Anterior cingulate cortex (tissue), 58 donors: Measurements from ENCODE around the gene ELFN1.

Experiments used
- DNase-seq, 58 donors: peaks; one replicate each; lab custom pipeline; 2025; lab: John Stamatoyannopoulos, UW

The ELFN1 gene

DNA sequence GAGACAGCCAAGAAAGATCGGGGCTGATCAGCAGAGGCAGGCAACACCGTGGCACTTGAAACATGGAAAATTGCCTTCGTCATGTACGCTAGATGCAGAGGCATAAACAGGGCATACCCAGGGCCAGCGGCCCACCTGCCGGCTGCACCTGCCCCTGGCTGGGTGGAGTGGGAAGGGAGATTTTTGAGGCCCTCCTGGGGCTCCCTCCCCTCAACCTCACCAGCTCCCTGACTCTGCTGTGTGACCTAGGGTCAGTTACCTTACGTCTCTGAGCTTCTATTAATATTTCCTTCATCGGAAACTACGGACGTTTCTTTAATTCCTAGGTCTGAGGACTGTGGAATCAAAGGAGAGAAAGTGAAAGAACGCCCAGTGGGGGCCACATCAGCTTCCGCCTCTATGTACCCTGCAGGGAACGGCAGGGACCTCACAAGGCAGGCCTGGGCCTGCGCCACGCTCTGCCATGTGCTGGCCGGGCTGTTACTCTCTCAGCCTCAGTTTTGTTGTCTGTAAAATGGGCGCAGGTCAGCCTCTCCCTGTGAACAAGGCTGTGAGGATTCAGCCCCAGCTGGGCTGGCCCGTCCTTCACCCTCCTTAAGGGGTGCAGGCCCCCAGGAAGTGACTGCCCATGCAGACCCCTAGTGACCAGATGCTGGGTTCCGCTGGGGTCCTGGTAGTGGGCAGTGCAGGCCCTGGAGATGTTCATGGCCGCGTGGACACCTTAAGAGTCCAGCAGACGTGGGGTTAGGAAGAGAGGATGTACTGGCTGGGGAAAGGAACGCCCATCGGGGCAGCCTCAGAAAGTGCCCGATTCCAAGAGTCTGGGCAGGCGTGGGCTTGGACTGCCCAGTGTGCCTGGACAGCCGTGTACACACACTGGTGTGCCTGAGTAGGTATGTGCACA lies 22.7 kb downstream of the ELFN1 start:
- no peak for DNase-seq

DNA sequence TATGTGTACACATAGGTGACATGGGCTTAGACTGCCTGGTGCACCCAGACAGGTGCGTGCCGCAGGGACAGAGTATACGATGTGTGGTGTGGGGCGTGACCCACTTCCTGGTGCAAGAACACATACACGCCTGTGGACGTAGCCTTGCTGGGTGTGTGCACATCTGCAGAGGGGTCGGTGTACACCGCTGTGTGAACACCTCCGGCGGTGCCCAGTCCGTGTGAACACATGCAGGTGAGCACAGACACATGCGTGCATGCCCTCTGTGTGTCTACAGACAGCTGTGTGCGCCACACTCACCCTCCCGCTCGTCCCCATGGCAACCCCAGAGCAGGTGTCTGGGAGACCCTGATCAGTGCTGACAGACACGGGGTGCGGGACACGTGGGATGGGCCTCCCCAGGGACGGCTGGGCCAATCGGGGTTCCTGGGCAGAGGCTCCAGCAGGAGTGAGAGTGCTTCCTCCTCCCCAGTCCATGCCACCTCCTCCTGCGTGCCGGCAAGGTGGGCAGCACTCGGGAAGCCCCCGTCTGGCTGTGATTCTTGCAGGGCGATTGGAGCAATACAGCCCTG lies 23.4 kb downstream of the ELFN1 start:
- peak in 3 of 58 donors; percentile 19 to 37 (median 21) for DNase-seq

GRCh38 chr7:1693991-1694524 lies 24.0 kb downstream of the ELFN1 start:
- peak in 32 of 58 donors; percentile 12 to 88 (median 37) for DNase-seq

DNA sequence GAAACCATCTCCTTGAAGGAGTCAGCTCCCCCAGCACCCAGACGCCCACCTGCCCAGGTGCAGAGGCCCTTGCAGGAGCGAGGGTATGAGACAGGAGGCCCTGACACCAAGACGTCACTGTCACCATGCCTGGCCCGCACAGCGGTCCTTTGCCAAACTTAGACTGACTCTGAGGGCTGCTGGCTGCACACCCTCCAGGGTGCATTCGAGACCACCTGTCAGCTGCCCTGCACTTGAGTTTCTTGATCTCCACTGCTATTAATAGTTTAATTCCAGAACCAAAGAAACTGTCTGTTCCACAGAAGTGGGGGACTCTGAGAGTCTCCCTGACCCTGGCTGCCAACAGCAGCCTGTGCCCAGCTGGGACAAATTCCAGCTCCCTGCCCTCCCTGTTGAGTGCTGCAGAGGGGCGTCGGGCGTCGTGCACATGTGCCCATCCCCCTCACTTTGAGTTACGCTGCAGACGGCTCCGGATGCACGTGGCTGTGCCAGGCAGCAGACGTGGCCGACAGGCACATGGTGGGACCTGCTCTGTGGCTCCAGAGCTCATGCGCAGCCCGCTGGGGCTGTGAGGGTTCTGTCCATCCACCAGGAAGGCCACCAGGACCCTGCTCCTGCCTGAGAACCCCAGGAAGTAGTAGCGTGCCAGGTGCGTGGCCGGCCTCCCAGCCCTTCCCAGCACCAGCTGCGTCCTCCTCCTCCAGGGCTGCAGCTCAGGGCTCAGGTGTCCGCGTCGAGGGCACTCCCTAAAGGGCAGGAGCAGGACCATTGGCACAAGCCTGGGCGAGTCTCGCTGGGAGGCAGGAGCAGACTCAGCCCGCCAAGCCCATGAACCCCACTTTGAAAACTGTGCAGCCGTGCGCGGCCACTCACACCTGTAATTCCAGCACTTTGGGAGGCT lies 24.8 kb downstream of the ELFN1 start:
- no peak for DNase-seq

- DNase-seq = no peak
Observed at GRCh38 chr7:1695800-1696454, 25.9 kb downstream of the ELFN1 start.

DNA sequence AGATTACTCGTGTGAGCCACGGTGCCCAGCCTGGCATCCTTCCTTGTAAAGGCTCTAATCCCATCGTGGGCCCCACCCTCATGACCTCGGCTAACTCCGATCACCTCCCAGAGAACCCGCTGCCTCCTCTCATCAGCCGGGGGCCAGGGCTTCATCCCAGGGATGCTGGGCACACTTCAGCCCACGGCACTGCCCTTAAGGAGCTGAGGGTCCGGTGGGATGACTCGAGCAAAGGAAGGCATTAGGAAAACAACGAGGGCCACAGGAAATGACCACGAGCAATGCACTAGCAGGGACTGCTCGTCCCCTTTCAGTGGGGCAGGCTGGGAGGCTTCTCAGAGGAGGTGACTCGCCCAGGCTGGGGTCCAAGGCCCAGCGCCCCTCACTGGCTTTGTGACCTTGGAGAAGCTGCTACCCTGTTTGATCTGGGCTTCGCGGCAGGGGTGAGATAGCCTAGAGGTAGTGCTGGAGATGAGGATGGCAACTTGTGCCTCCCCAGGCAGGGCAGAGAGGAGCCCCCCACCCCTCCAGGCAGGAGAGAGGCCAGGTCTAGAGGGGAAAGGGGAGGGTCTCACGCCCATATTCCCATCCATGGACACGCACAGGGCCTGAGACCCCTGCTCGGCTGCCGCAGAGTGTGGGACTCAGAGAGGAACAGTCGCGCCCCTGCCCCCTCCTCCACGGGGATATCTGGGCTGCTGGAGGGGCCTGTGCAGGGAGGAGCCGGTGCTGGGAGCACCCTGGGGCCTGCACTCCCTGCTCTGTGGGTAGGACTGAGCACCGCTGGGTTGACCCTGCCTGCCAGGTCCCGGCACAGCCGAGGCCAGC lies 26.8 kb downstream of the ELFN1 start:
- DNase-seq = no peak

GRCh38 chr7:1697499-1698125 lies 27.5 kb downstream of the ELFN1 start:
- DNase-seq = no peak

DNA sequence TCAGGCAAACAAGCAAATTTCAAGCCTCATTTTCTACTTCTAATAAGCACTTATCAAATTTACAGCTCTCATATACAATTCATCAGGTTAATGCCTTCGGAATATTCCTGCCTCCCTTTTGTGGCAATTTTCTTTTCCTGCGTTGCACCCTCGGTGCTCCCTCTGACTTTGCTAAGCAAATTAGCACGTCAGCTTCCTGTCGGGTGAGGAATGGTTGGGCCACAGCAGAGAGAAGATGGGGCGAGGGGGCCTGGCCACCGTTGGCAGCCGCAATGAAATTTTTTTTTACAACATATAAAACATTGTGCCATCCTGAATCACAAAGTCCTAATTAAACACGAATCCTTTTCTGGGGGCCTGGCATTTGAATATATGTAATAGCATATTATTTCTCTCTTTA lies 28.1 kb downstream of the ELFN1 start:
- no peak for DNase-seq

DNA sequence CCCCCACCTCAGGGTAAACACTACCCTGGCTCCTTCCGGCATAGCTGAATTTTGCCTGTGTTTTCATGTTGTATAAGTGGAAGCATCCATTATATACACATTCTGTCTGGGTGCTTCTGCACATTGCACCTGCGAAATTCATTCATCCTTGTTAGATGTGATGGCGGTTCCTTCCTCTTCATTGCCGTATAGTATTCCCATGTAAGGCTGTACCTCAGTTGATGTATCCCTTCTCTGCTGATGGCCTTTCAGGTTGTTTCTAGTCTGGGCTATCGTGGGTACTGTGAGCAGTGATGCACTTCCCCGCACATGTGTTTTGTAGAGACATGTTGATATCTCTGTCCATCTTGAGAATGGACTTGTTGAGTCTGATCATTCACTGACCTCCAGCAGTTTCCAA lies 28.9 kb downstream of the ELFN1 start:
- no peak for DNase-seq

DNA sequence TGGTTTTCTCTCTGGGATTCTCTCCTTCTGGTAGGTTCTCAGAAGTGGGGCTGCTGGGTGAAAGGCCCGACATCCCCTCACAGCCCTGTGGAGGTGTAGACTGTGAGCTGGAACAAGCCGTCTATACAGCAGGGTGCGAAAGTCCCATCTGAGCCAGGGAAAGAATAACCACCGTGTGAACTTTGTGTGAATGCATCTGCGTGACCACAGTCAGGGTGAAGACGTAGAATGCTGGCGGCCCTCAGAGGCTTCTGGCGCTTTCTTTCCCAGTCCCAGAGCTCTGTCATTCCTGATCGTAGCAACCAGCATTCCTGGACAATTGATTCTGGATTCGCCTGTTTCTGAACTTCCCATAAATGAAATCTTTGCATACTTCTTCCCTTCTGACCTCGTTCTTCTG lies 30.0 kb downstream of the ELFN1 start:
- no peak for DNase-seq

DNA sequence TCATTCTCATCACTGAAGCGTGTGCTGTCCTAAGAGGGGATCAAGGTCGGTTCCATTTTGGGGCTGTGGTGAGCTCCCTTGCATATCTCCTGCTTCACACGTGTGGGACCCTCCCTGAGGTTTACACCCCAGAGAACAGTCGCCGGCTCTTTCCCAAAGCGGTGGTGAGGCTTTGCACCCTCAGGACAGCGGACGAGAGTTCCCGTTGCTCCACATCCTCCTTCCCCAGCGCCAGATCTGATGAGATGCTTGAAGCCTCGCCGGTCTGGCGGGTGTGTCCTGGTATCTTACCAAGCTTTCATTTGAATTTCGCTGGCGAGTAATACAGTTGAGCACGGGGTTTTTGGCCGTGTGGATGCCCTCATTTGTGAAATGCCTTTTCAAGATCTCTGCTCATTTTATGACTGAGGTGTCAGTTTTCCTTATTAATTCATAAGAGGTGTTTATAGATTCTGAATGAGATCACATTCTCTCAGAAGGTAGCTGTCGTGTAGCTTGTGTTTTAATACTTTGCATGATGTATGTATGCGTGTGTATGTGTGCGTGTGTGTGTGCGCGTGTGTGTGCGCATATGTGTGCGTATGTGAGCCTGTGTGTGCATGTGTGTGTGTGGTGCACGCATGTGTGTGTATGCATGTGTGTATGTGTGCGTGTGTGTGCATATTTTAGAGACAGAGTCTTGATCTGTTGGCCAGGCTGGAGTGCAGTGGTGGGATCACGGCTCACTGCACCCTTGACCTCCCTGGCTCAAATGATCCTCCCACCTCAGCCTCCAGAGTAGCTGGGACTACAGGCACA lies 30.7 kb downstream of the ELFN1 start:
- no peak for DNase-seq

- no peak for DNase-seq
Observed at GRCh38 chr7:1702652-1703051, 32.6 kb downstream of the ELFN1 start.

DNA sequence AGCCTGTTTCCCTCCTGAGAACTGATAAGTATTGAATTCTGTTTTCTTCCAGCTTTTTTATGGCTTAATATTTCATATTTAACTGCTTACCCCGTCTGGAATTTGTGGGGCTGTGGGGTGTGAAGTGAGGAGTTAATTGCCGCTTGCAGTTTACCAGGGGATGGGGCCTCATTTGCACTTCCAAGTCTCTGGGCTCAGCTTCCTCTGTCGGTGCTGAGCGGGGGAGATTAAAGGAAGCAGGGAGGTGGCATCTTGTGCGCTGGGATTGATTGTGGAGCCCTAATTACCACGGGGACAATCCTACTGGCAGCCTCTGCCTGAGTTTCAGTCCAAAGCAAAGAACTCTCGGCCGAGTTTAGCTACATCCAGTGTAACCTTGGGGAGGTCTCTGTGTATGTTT lies 33.4 kb downstream of the ELFN1 start:
- no peak for DNase-seq

DNA sequence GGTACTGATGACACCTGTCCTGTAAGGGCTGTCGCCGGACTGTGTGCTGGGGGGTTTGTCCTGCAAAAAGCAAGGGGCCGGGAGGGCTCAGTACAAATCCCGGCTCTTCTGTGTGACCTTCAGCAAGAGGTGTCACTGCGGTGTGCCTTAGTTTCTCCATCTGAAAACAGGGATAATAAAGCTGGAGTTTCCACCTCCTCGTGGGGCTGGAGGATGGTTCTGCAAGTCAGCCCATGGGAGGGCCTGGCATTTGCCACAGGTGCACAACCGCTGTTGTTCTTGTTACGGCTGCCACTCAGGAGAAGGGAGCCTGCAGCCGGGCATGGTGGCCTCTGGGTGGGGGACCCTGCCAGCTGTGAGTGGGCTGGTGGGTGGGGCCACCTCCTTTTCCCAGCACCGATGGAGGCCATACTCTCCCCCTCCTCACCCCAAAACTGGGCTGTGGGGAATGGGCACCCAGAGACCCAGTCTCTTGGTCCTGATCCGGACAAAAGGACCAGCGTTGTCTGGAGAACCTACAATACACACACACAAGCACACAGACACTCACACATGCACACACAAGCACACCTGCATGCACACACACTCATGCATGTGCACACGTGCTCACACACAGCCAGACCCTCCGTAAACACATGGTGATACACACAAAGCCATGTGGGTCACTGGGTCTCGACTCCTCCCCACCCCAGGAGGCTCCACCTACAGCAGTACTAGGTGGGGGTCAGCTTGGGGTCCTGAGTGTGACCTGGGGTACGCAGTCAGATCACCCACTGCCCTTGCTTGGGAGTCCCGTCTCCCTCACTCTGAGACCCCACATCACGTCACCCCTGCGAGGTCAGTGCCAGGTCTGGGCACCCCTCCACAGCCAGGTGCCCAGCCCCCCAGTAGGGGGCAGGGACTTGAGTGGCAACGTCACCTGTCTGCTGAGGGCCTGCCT lies 34.1 kb downstream of the ELFN1 start:
- DNase-seq = no peak

GRCh38 chr7:1704811-1705738 lies 35.0 kb downstream of the ELFN1 start:
- no peak for DNase-seq

- no peak for DNase-seq
Observed at GRCh38 chr7:1705856-1706255, 35.8 kb downstream of the ELFN1 start.
